HepG2 (cell line): Measurements from ENCODE around the gene UBL5. TPM values are rescaled to one million over a fixed set of nuclear protein-coding genes. Genes with fewer than 3 reads are reported as not detected.
A peak's percentile ranks its signal among the peaks of the same experiment; 100 is the strongest.

Experiments
- ASH2L ChIP-seq: fragments of 300-600, 200-600 bp; sonication (generic); IDR thresholded peaks from 2 replicates; pipeline ENCODE4 v1.7.0; 2017; ENCODE audit warnings: low read depth, mild to moderate bottlenecking, moderate library complexity, mixed read lengths, low read length; ENCODE audit not compliant: insufficient read length
- ATF1 ChIP-seq: IDR thresholded peaks from 2 replicates; pipeline ENCODE4 v1.6.1; 2016; ENCODE audit warnings: mild to moderate bottlenecking, control low read depth
- ATF5 ChIP-seq: sonication (generic); formaldehyde crosslinking; IDR thresholded peaks from 2 replicates; pipeline ENCODE4 v1.4.0; 2020; ENCODE audit warnings: mild to moderate bottlenecking, low read depth, missing genetic modification reagents
- ATRX ChIP-seq: sonication (generic); formaldehyde crosslinking; IDR thresholded peaks from 2 replicates; pipeline ENCODE4 v1.4.0; 2020; ENCODE audit warnings: missing genetic modification reagents, borderline replicate concordance
- GFI1 ChIP-seq: sonication (generic); formaldehyde crosslinking; IDR thresholded peaks from 2 replicates; pipeline ENCODE4 v1.5.0; 2020; ENCODE audit warnings: missing genetic modification reagents, mild to moderate bottlenecking, borderline replicate concordance
- HMGA1 ChIP-seq: sonication (generic); formaldehyde crosslinking; conservative IDR thresholded peaks from 2 replicates; pipeline ENCODE4 v1.4.0; 2020; ENCODE audit warnings: missing genetic modification reagents
- MEF2D ChIP-seq: sonication (generic); formaldehyde crosslinking; IDR thresholded peaks from 2 replicates; pipeline ENCODE4 v1.5.1; 2020; ENCODE audit warnings: mild to moderate bottlenecking, missing genetic modification reagents
- MYC ChIP-seq: sonication (generic); formaldehyde crosslinking; IDR thresholded peaks from 2 replicates; pipeline ENCODE4 v1.9.0; 2021; ENCODE audit warnings: missing genetic modification reagents, borderline replicate concordance
- POLR2AphosphoS2 ChIP-seq: IDR thresholded peaks from 2 replicates; pipeline ENCODE4 v1.6.1; 2011; ENCODE audit warnings: low read depth, low read length, improper control_type of control experiment
- SRSF1 ChIP-seq: fragments of 200-400 bp; formaldehyde crosslinking; optimal IDR thresholded peaks from 2 replicates; pipeline ENCODE3; 2017; ENCODE audit warnings: mild to moderate bottlenecking, low read depth, low read length, moderate library complexity
- ZFP36 ChIP-seq: fragments of 150-350 bp; IDR thresholded peaks from 2 replicates; pipeline ENCODE4 v1.6.1; 2018; ENCODE audit warnings: borderline replicate concordance, low read length, low read depth; ENCODE audit not compliant: partially characterized antibody
- ZFP36L2 ChIP-seq: sonication (generic); formaldehyde crosslinking; IDR thresholded peaks from 2 replicates; pipeline ENCODE4 v1.4.0; 2020; ENCODE audit warnings: missing genetic modification reagents
- ZNF12 ChIP-seq: sonication (generic); formaldehyde crosslinking; IDR thresholded peaks from 2 replicates; pipeline ENCODE4 v1.5.0; 2020; ENCODE audit warnings: missing genetic modification reagents
- ZNF605 ChIP-seq: sonication (generic); formaldehyde crosslinking; IDR thresholded peaks from 2 replicates; pipeline ENCODE4 v1.8.0; 2022; ENCODE audit warnings: mild to moderate bottlenecking, missing genetic modification reagents
- ZNF746 ChIP-seq: sonication (generic); formaldehyde crosslinking; IDR thresholded peaks from 2 replicates; pipeline ENCODE4 v1.8.0; 2022; ENCODE audit warnings: mild to moderate bottlenecking, missing genetic modification reagents
- ZNF766 ChIP-seq: sonication (generic); formaldehyde crosslinking; IDR thresholded peaks from 2 replicates; pipeline ENCODE4 v1.5.0; 2020; ENCODE audit warnings: missing genetic modification reagents, borderline replicate concordance
- ZNF850 ChIP-seq: sonication (generic); formaldehyde crosslinking; conservative IDR thresholded peaks from 2 replicates; pipeline ENCODE4 v1.9.0; 2021; ENCODE audit warnings: mild to moderate bottlenecking, missing genetic modification reagents
- polyA plus RNA-seq, 8 experiments: library from polyadenylated mRNA; depleted of rRNA in 3 of 8; stranded (reverse) in 7 of 8; unstranded in 1 of 8; fragments of >200 nt; fragmentation: Illumina TruSeq in 4 of 8; extraction: Trizol in 4 of 8; gene quantifications; 2 replicates each; pipeline versions ENCODE4 v1.2.1 to v1.2.3, GENCODE V29; 2011 to 2016; ENCODE audit warnings: low read depth in 4 of 8, missing spikeins in 1 of 8, mixed read lengths in 1 of 8; ENCODE audit not compliant: insufficient read depth in 1 of 8
- total RNA-seq, 5 experiments: library from RNA; depleted of rRNA; stranded (reverse); fragments of >200 nt; fragmentation: Illumina TruSeq; extraction: Trizol; gene quantifications; 2 replicates each; pipeline ENCODE4 v1.2.3, GENCODE V29; 2016; ENCODE audit warnings: low read depth in 1 of 5
- TF ChIP-seq, protein P1 (sequence below): sonication (generic); formaldehyde crosslinking; IDR thresholded peaks from 2 replicates; pipeline ENCODE4 v1.8.0; 2022; ENCODE audit warnings: mild to moderate bottlenecking, missing genetic modification reagents, moderate library complexity
- TF ChIP-seq, protein P2 (sequence below): sonication (generic); formaldehyde crosslinking; conservative IDR thresholded peaks from 2 replicates; pipeline ENCODE4 v1.4.0; 2020; ENCODE audit warnings: missing genetic modification reagents
- TF ChIP-seq, protein P3 (sequence below): sonication (generic); formaldehyde crosslinking; IDR thresholded peaks from 2 replicates; pipeline ENCODE4 v1.4.0; 2020; ENCODE audit warnings: missing genetic modification reagents
- TF ChIP-seq, protein P4 (sequence below): sonication (generic); formaldehyde crosslinking; conservative IDR thresholded peaks from 2 replicates; pipeline ENCODE4 v1.8.0; 2022; ENCODE audit warnings: missing genetic modification reagents
- TF ChIP-seq, protein P5 (sequence below): sonication (generic); formaldehyde crosslinking; IDR thresholded peaks from 2 replicates; pipeline ENCODE4 v1.9.0; 2022; ENCODE audit warnings: missing genetic modification reagents, mild to moderate bottlenecking, borderline replicate concordance

UBL5 gene
- total and polyA plus RNA-seq, 2 of the 13 experiments (the other 11 are each of a cell fraction or from before 2014, with no cell fraction given) = 373 to 487 TPM

- no peak for TF ChIP-seq ZNF850 (CRISPR knock-in tag)
- TF ChIP-seq ATF5 (CRISPR knock-in tag) = no peak
- TF ChIP-seq ATRX (CRISPR knock-in tag) = no peak
- TF ChIP-seq HMGA1 (CRISPR knock-in tag) = no peak
- no peak for TF ChIP-seq ATF1 (CRISPR knock-in tag)
- no peak for TF ChIP-seq ZFP36
- TF ChIP-seq ASH2L = peak; percentile 74
- 0 out of 2 replicates have a peak, but pooled peaks have one; percentile 1 for TF ChIP-seq MEF2D (CRISPR knock-in tag)
- TF ChIP-seq, protein P1, sequence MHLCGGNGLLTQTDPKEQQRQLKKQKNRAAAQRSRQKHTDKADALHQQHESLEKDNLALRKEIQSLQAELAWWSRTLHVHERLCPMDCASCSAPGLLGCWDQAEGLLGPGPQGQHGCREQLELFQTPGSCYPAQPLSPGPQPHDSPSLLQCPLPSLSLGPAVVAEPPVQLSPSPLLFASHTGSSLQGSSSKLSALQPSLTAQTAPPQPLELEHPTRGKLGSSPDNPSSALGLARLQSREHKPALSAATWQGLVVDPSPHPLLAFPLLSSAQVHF (CRISPR knock-in tag) = no peak
- TF ChIP-seq ZFP36L2 (CRISPR knock-in tag) = no peak
- no peak; the same call in 1 of the 2 replicates for TF ChIP-seq MYC (CRISPR knock-in tag)
- TF ChIP-seq ZNF766 = no peak
- TF ChIP-seq ZNF605 = peak; percentile 52; the same call in 1 of the 2 replicates
- TF ChIP-seq ZNF746 = no peak
- TF ChIP-seq, protein P2, sequence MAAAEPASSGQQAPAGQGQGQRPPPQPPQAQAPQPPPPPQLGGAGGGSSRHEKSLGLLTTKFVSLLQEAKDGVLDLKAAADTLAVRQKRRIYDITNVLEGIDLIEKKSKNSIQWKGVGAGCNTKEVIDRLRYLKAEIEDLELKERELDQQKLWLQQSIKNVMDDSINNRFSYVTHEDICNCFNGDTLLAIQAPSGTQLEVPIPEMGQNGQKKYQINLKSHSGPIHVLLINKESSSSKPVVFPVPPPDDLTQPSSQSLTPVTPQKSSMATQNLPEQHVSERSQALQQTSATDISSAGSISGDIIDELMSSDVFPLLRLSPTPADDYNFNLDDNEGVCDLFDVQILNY (CRISPR knock-in tag) = no peak
- no peak for TF ChIP-seq ZNF12 (CRISPR knock-in tag)
- TF ChIP-seq, protein P3, sequence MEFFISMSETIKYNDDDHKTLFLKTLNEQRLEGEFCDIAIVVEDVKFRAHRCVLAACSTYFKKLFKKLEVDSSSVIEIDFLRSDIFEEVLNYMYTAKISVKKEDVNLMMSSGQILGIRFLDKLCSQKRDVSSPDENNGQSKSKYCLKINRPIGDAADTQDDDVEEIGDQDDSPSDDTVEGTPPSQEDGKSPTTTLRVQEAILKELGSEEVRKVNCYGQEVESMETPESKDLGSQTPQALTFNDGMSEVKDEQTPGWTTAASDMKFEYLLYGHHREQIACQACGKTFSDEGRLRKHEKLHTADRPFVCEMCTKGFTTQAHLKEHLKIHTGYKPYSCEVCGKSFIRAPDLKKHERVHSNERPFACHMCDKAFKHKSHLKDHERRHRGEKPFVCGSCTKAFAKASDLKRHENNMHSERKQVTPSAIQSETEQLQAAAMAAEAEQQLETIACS (CRISPR knock-in tag) = no peak
- TF ChIP-seq, protein P4, sequence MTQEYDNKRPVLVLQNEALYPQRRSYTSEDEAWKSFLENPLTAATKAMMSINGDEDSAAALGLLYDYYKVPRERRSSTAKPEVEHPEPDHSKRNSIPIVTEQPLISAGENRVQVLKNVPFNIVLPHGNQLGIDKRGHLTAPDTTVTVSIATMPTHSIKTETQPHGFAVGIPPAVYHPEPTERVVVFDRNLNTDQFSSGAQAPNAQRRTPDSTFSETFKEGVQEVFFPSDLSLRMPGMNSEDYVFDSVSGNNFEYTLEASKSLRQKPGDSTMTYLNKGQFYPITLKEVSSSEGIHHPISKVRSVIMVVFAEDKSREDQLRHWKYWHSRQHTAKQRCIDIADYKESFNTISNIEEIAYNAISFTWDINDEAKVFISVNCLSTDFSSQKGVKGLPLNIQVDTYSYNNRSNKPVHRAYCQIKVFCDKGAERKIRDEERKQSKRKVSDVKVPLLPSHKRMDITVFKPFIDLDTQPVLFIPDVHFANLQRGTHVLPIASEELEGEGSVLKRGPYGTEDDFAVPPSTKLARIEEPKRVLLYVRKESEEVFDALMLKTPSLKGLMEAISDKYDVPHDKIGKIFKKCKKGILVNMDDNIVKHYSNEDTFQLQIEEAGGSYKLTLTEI (CRISPR knock-in tag) = no peak
- TF ChIP-seq POLR2AphosphoS2 = no peak
- no peak; the same call in 1 of the 2 replicates for TF ChIP-seq GFI1
- TF ChIP-seq, protein P5, sequence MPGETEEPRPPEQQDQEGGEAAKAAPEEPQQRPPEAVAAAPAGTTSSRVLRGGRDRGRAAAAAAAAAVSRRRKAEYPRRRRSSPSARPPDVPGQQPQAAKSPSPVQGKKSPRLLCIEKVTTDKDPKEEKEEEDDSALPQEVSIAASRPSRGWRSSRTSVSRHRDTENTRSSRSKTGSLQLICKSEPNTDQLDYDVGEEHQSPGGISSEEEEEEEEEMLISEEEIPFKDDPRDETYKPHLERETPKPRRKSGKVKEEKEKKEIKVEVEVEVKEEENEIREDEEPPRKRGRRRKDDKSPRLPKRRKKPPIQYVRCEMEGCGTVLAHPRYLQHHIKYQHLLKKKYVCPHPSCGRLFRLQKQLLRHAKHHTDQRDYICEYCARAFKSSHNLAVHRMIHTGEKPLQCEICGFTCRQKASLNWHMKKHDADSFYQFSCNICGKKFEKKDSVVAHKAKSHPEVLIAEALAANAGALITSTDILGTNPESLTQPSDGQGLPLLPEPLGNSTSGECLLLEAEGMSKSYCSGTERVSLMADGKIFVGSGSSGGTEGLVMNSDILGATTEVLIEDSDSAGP (CRISPR knock-in tag) = peak; percentile 62; the same call in 1 of the 2 replicates
- TF ChIP-seq SRSF1 = peak; percentile 76
Measured at GRCh38 chr19:9785367-9786331, 42.1 kb upstream of the UBL5 start (continued).
